SK-N-SH (cell line): Measurements from ENCODE around the gene CD34. TPM values are rescaled to one million over a fixed set of nuclear protein-coding genes. Genes with fewer than 3 reads are reported as not detected.

Experiments
- CTCF ChIA-PET: fragments of 300-600, 350-600 bp; formaldehyde crosslinking; extraction: SDS; loops from one replicate; lab custom pipeline; 2021; lab: Yijun Ruan, JAX
- POLR2A ChIA-PET: fragments of 350-600 bp; sonication (Branson Sonifier 250); formaldehyde crosslinking; extraction: SDS; loops from one replicate; lab custom pipeline; 2020; ENCODE audit warnings: antibody characterized with exemption, inconsistent platforms; lab: Yijun Ruan, JAX
- DNase-seq: peaks from one replicate; pipeline ENCODE4 v3.0.0; 2012
- H2AFZ ChIP-seq: fragments of 200-600 bp; sonication (generic); 2 replicates; pipeline ENCODE4 v1.8.1; 2016; ENCODE audit warnings: antibody characterized with exemption, mild to moderate bottlenecking, low read depth
- H3F3A ChIP-seq: fragments of 200-600 bp; sonication (generic); replicated peaks from 2 replicates; pipeline ENCODE3; 2016; ENCODE audit warnings: antibody characterized with exemption, mild to moderate bottlenecking; ENCODE audit not compliant: insufficient read depth
- H3K27ac ChIP-seq, 2 experiments: fragments of 200-500 bp in 1 of 2; fragments of 200-600 bp in 1 of 2; sonication (Bioruptor generic) in 1 of 2; sonication (generic), shearing (Covaris generic) in 1 of 2; 2 replicates each; pipeline versions ENCODE4 v1.5.1 to v1.6.1; 2014 to 2016; ENCODE audit warnings: low read depth in 2 of 2, inconsistent platforms in 1 of 2, low read length in 1 of 2, mild to moderate bottlenecking in 1 of 2, mixed read lengths in 1 of 2
- H3K27me3 ChIP-seq: fragments of 200-600 bp; sonication (generic), shearing (Covaris generic); 2 replicates; pipeline ENCODE4 v1.6.1; 2016; ENCODE audit warnings: mixed run types; ENCODE audit not compliant: insufficient read depth
- H3K36me3 ChIP-seq, 2 experiments: fragments of 200-500 bp in 1 of 2; fragments of 200-600 bp in 1 of 2; sonication (Bioruptor generic) in 1 of 2; sonication (generic) in 1 of 2; replicated peaks in 1 of 2; 2 replicates each; pipeline versions ENCODE3 to v1.5.1; 2014 to 2016; ENCODE audit warnings: low read length in 1 of 2, mild to moderate bottlenecking in 1 of 2; ENCODE audit not compliant: insufficient read depth in 2 of 2, control insufficient read depth in 1 of 2
- H3K4me1 ChIP-seq, 2 experiments: fragments of 200-500 bp in 1 of 2; fragments of 200-600 bp in 1 of 2; sonication (Bioruptor generic) in 1 of 2; sonication (generic), shearing (Covaris generic) in 1 of 2; 2 replicates each; pipeline versions ENCODE4 v1.5.1 to v1.6.1; 2014 to 2016; ENCODE audit warnings: low read depth in 1 of 2, low read length in 1 of 2, mixed run types in 1 of 2; ENCODE audit not compliant: insufficient read depth in 2 of 2, control insufficient read depth in 1 of 2
- H3K4me2 ChIP-seq: fragments of 200-600 bp; sonication (generic), shearing (Covaris generic); 2 replicates; pipeline ENCODE4 v1.6.1; 2017; ENCODE audit warnings: mixed run types
- H3K4me3 ChIP-seq, 2 experiments: fragments of 200-500 bp in 1 of 2; fragments of 200-600 bp in 1 of 2; sonication (Bioruptor generic) in 1 of 2; sonication (generic), shearing (Covaris generic) in 1 of 2; 2 replicates each; pipeline versions ENCODE4 v1.5.1 to v1.8.1; 2014 to 2016; ENCODE audit warnings: low read depth in 2 of 2, inconsistent platforms in 1 of 2, low read length in 1 of 2, mild to moderate bottlenecking in 1 of 2, mixed read lengths in 1 of 2, moderate library complexity in 1 of 2
- H3K79me2 ChIP-seq: fragments of 200-600 bp; sonication (generic); 2 replicates; pipeline ENCODE4 v1.8.1; 2017; ENCODE audit warnings: mild to moderate bottlenecking; ENCODE audit not compliant: insufficient read depth
- H3K9ac ChIP-seq: fragments of 200-600 bp; sonication (generic); 2 replicates; pipeline ENCODE4 v1.6.1; 2017; ENCODE audit warnings: mixed run types
- H3K9me2 ChIP-seq: fragments of 200-600 bp; sonication (generic); 2 replicates; pipeline ENCODE4 v1.6.1; 2017; ENCODE audit warnings: mixed run types
- H3K9me3 ChIP-seq: fragments of 200-600 bp; sonication (generic); 2 replicates; pipeline ENCODE4 v1.6.1; 2017; ENCODE audit warnings: mixed run types, mild to moderate bottlenecking, moderate library complexity
- H4K20me1 ChIP-seq: fragments of 200-600 bp; sonication (generic); 2 replicates; pipeline ENCODE4 v1.6.1; 2017; ENCODE audit warnings: mild to moderate bottlenecking, mixed run types; ENCODE audit not compliant: insufficient read depth
- CHD2 ChIP-seq: fragments of 150-350 bp; IDR thresholded peaks from 2 replicates; pipeline ENCODE4 v1.6.1; 2018; ENCODE audit warnings: low read length; ENCODE audit not compliant: partially characterized antibody
- ELF1 ChIP-seq: IDR thresholded peaks from 2 replicates; pipeline ENCODE4 v1.4.0; 2012
- EZH2phosphoT487 ChIP-seq: fragments of 200-600 bp; sonication (generic); IDR thresholded peaks from 2 replicates; pipeline ENCODE4 v1.6.1; 2017; ENCODE audit warnings: low read depth, mixed run types, mild to moderate bottlenecking, antibody characterized with exemption, moderate library complexity, borderline replicate concordance
- FOSL2 ChIP-seq: IDR thresholded peaks from 2 replicates; pipeline ENCODE4 v1.4.0; 2012; ENCODE audit warnings: low read depth, mild to moderate bottlenecking, moderate library complexity, borderline replicate concordance
- FOXM1 ChIP-seq: IDR thresholded peaks from 2 replicates; pipeline ENCODE4 v1.4.0; 2012; ENCODE audit warnings: low read depth, mild to moderate bottlenecking
- GATA2 ChIP-seq: sonication (generic); formaldehyde crosslinking; IDR thresholded peaks from 2 replicates; pipeline ENCODE4 v1.5.0; 2020; ENCODE audit warnings: mild to moderate bottlenecking, missing genetic modification reagents
- JUND ChIP-seq: IDR thresholded peaks from 2 replicates; pipeline ENCODE4 v1.4.0; 2012
- MEF2A ChIP-seq: IDR thresholded peaks from 2 replicates; pipeline ENCODE4 v1.4.0; 2012; ENCODE audit warnings: low read depth, borderline replicate concordance
- NFIC ChIP-seq: IDR thresholded peaks from 2 replicates; pipeline ENCODE4 v1.4.0; 2012; ENCODE audit warnings: borderline replicate concordance
- NRF1 ChIP-seq: IDR thresholded peaks from 2 replicates; pipeline ENCODE4 v1.6.1; 2012; ENCODE audit warnings: low read depth, mild to moderate bottlenecking, low read length
- POLR2AphosphoS5 ChIP-seq: IDR thresholded peaks from 2 replicates; pipeline ENCODE4 v1.6.1; 2012; ENCODE audit warnings: low read depth, low read length
- RFX5 ChIP-seq: IDR thresholded peaks from 2 replicates; pipeline ENCODE4 v1.6.1; 2012; ENCODE audit warnings: mild to moderate bottlenecking, improper control_type of control experiment, low read length
- RXRA ChIP-seq: IDR thresholded peaks from 2 replicates; pipeline ENCODE4 v1.4.0; 2012; ENCODE audit warnings: low read depth, mild to moderate bottlenecking, borderline replicate concordance
- SIN3A ChIP-seq: IDR thresholded peaks from 2 replicates; pipeline ENCODE4 v1.6.1; 2012; ENCODE audit warnings: low read depth, mild to moderate bottlenecking, low read length, moderate library complexity, borderline replicate concordance
- TCF12 ChIP-seq: IDR thresholded peaks from 2 replicates; pipeline ENCODE4 v1.4.0; 2012
- TEAD4 ChIP-seq: IDR thresholded peaks from 2 replicates; pipeline ENCODE4 v1.4.0; 2012; ENCODE audit warnings: mild to moderate bottlenecking, borderline replicate concordance; ENCODE audit not compliant: insufficient read depth
- YY1 ChIP-seq: IDR thresholded peaks from 2 replicates; pipeline ENCODE4 v1.4.0; 2012; ENCODE audit warnings: low read depth, mild to moderate bottlenecking
- WGBS: methylation state at CpG from one replicate; pipeline ENCODE4 v1.1.6; 2017; ENCODE audit warnings: low lambda C conversion rate; 5-methylcytosine and 5-hydroxymethylcytosine counted together
- polyA plus RNA-seq, 3 experiments: library from polyadenylated mRNA; depleted of rRNA; stranded (reverse); fragments of >200 nt; gene quantifications; 2 replicates each; pipeline ENCODE4 v1.2.3, GENCODE V29; 2012
- TF ChIP-seq, protein P1 (sequence below): IDR thresholded peaks from 2 replicates; pipeline ENCODE4 v1.4.0; 2012; ENCODE audit warnings: low read depth, borderline replicate concordance
- TF ChIP-seq, protein P2 (sequence below): fragments of 150-350 bp; IDR thresholded peaks from 2 replicates; pipeline ENCODE4 v1.6.1; 2017; ENCODE audit warnings: antibody characterized with exemption, low read length, low read depth, borderline replicate concordance
- TF ChIP-seq, protein P3 (sequence below): fragments of 200-600 bp; sonication (generic); IDR thresholded peaks from 2 replicates; pipeline ENCODE4 v1.6.1; 2017; ENCODE audit warnings: antibody characterized with exemption, mild to moderate bottlenecking, moderate library complexity
- TF ChIP-seq, protein P4 (sequence below): IDR thresholded peaks from 2 replicates; pipeline ENCODE4 v1.4.0; 2012; ENCODE audit warnings: low read depth
- TF ChIP-seq, protein P5 (sequence below): fragments of 150-350 bp; IDR thresholded peaks from 2 replicates; pipeline ENCODE4 v1.6.1; 2016; ENCODE audit warnings: mild to moderate bottlenecking, low read depth, low read length

Gene CD34
- polyA plus RNA-seq, 1 of the 3 experiments (the other 2 are of a cell fraction), result 0.59 TPM

DNA sequence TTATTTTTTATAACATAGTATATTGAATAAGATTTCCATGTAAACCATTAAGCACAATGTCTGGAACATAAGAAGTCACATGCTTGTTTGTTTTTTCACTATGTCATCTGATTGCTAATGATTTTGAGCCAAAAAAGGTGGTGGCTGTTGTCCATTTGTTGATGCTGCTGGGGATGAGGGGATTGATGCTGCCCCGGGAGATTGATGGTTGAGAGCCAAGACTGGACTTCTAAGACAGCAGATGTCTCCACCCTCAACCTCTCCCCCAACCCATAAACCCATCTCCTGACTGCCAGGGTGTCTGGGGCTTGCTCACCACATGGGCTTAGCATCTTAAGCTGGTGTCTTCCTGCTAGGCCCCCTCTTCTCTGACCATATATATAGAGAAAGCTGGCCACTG is 35.8 kb upstream of the CD34 start:
- H3K9ac ChIP-seq, result no peak overlapping the region
- H3K79me2 ChIP-seq, result no peaks in the 10 kb centered on the region
- no peaks in the 10 kb centered on the region for H4K20me1 ChIP-seq
- ChIA-PET CTCF (interaction anchor here (0.7 to 6.2 kb wide), 7 partner anchors 9 to 85 kb away, joined by 3 to 38 read pairs (median 3); no protein-coding TSS in a partner anchor), POLR2A (no interaction called here)
- no peaks in the 10 kb centered on the region for H3K9me2 ChIP-seq
- H3K4me2 ChIP-seq, result no peak overlapping the region
- H2AFZ ChIP-seq, result no peak overlapping the region
- H3K4me3 ChIP-seq, result no peak overlapping the region
- WGBS, result 77% methylated on average over 1 of the region's 1 CpG
- no peaks in the 10 kb centered on the region for H3K9me3 ChIP-seq
- H3K27me3 ChIP-seq, result no peaks in the 10 kb centered on the region
- no peak for DNase-seq
- TF ChIP-seq, protein P1, sequence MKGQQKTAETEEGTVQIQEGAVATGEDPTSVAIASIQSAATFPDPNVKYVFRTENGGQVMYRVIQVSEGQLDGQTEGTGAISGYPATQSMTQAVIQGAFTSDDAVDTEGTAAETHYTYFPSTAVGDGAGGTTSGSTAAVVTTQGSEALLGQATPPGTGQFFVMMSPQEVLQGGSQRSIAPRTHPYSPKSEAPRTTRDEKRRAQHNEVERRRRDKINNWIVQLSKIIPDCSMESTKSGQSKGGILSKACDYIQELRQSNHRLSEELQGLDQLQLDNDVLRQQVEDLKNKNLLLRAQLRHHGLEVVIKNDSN, result no peak
- no peak for TF ChIP-seq NRF1
- TF ChIP-seq TEAD4, result no peak
- TF ChIP-seq FOSL2, result no peak
- TF ChIP-seq RXRA, result no peak
- TF ChIP-seq JUND, result no peak
- TF ChIP-seq GATA2 (CRISPR knock-in tag), result no peak
- TF ChIP-seq RFX5, result no peak
- TF ChIP-seq, protein P2, sequence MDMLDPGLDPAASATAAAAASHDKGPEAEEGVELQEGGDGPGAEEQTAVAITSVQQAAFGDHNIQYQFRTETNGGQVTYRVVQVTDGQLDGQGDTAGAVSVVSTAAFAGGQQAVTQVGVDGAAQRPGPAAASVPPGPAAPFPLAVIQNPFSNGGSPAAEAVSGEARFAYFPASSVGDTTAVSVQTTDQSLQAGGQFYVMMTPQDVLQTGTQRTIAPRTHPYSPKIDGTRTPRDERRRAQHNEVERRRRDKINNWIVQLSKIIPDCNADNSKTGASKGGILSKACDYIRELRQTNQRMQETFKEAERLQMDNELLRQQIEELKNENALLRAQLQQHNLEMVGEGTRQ, result no peak
- TF ChIP-seq FOXM1, result no peak
- TF ChIP-seq, protein P3, sequence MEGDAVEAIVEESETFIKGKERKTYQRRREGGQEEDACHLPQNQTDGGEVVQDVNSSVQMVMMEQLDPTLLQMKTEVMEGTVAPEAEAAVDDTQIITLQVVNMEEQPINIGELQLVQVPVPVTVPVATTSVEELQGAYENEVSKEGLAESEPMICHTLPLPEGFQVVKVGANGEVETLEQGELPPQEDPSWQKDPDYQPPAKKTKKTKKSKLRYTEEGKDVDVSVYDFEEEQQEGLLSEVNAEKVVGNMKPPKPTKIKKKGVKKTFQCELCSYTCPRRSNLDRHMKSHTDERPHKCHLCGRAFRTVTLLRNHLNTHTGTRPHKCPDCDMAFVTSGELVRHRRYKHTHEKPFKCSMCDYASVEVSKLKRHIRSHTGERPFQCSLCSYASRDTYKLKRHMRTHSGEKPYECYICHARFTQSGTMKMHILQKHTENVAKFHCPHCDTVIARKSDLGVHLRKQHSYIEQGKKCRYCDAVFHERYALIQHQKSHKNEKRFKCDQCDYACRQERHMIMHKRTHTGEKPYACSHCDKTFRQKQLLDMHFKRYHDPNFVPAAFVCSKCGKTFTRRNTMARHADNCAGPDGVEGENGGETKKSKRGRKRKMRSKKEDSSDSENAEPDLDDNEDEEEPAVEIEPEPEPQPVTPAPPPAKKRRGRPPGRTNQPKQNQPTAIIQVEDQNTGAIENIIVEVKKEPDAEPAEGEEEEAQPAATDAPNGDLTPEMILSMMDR, result no peak
- H3K27ac ChIP-seq, result no peak overlapping the region
- H3K36me3 ChIP-seq, result no peaks in the 10 kb centered on the region
- peaks cover 8% of the 10 kb centered on the region for H3F3A ChIP-seq
- peaks cover 0 to 1% of the 10 kb centered on the region in 2 experiments; a peak in 2 of 4 replicates for H3K4me1 ChIP-seq

DNA sequence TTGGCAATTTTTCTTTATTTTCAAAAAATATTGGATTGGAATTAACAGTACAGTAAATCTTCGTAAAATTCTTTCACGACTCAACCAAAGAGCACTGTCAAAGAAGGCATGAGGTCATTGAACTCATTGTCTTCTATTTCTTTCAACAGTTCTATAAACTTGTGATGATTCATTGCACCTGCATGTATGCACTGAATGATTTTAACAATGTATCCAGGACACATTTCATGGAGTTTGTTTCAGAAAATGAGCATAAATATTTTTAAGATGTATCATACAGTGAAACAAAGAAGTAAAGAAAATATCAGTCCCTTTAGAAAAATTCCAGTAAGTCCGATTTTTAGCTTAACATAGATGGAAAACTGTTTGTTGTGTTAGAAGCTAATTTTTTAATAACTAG is 33.6 kb upstream of the CD34 start:
- 53% methylated on average over 3 of the region's 3 CpGs for WGBS
- Histone ChIP-seq H4K20me1 (no peaks in the 10 kb centered on the region), H3K9me3 (no peaks in the 10 kb centered on the region), H3K36me3 (no peaks in the 10 kb centered on the region), H3K9ac (no peak overlapping the region), H2AFZ (0 out of 2 replicates have a peak overlapping the region, but pooled peaks have one; percentile 14), H3K27me3 (no peaks in the 10 kb centered on the region), H3K4me1 (peaks cover 0 to 4% of the 10 kb centered on the region in 2 experiments; a peak in 2 of 4 replicates), H3K27ac (peak overlapping the region in 1 of 2 experiments; percentile 18; a peak in 1 of 4 replicates), H3K9me2 (no peaks in the 10 kb centered on the region), H3K4me3 (no peak overlapping the region), H3F3A (peaks cover 8% of the 10 kb centered on the region), H3K79me2 (no peaks in the 10 kb centered on the region), H3K4me2 (0 out of 2 replicates have a peak overlapping the region, but pooled peaks have one; percentile 11)
- DNase-seq, result no peak
- ChIA-PET POLR2A (no interaction called here), CTCF (interaction anchor here (1.0 to 6.2 kb wide), 3 partner anchors 13 to 20 kb away, joined by 3 to 38 read pairs (median 4); no protein-coding TSS in a partner anchor)
- TF ChIP-seq SIN3A (no peak), ELF1 (no peak), YY1 (no peak), JUND (peak; percentile 53), TEAD4 (no peak), FOXM1 (no peak), POLR2AphosphoS5 (no peak), EZH2phosphoT487 (no peak), MEF2A (no peak), TCF12 (peak; percentile 59), CHD2 (no peak), NFIC (no peak)
- TF ChIP-seq, protein P4, sequence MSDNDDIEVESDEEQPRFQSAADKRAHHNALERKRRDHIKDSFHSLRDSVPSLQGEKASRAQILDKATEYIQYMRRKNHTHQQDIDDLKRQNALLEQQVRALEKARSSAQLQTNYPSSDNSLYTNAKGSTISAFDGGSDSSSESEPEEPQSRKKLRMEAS, result no peak
- TF ChIP-seq, protein P5, sequence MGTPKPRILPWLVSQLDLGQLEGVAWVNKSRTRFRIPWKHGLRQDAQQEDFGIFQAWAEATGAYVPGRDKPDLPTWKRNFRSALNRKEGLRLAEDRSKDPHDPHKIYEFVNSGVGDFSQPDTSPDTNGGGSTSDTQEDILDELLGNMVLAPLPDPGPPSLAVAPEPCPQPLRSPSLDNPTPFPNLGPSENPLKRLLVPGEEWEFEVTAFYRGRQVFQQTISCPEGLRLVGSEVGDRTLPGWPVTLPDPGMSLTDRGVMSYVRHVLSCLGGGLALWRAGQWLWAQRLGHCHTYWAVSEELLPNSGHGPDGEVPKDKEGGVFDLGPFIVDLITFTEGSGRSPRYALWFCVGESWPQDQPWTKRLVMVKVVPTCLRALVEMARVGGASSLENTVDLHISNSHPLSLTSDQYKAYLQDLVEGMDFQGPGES, result no peak
- TF ChIP-seq, protein P1, result no peak
- TF ChIP-seq, protein P2, result no peak
